ENCODE results near the gene TMCC2. TPM values are rescaled to one million over a fixed set of nuclear protein-coding genes. Genes with fewer than 3 reads are reported as not detected.
A peak's percentile ranks its signal among the peaks of the same experiment; 100 is the strongest.

The TMCC2 gene
- total RNA-seq, 1 experiment from 2014 or later = 0.48 TPM

GRCh38 chr1:205301842-205302588 is 74.3 kb downstream of the TMCC2 start:
- no peak for DNase-seq (ENCODE audit: low read depth)

GRCh38 chr1:205303247-205303888 is 75.6 kb downstream of the TMCC2 start:
- no peak for DNase-seq (ENCODE audit: low read depth)

DNA sequence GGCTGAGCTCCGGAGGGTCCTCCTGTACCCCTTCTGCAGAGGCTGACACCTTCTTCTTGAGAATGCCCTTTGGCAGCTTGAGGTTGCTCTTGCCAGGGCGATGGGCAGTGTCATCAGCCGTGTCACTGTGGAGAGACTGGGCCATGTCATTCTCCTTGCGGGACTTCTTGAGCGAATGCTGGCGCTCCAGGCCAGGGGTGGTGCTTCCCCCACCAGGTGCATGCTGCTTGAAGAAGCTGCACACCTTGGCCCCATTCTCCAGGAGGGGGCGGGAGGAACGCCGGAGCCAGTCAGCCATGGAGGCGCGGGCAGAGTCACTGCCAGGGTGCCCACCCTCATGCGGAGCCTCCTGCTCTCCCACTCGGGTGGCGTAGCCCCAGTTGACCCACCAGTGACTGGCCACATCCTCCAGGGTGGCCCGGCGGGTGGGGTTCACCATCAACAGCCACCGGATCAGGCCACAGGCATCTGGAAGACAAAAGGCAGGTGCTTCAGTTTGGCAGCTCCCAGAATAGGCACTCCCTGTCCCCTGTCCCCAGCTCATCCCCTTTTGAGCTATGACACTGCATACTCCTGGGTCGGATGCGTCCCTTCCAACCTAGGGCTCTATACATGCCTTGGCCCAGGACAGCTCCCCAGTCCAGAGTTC is 76.4 kb downstream of the TMCC2 start:
- DNase-seq (ENCODE audit: low read depth) = no peak

DNA sequence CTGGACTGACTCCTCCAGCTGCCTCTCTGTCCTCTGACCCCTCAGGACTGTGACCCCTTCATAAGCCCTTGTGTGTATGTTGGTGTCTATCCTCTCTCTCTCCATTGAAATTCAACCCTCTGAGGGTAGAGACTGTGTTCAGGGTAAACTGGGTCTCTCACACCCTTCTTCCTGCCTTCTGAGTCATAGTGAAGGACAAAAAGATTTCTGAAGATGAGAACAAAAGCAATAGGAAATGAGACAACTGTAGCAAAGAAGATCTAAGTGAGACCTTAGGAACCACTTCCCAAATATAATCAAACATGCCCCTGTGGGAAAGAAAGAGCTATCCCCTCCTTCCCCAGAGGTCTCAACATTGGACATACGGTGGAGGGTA is 76.9 kb downstream of the TMCC2 start:
- DNase-seq (ENCODE audit: low read depth) = no peak

DNA sequence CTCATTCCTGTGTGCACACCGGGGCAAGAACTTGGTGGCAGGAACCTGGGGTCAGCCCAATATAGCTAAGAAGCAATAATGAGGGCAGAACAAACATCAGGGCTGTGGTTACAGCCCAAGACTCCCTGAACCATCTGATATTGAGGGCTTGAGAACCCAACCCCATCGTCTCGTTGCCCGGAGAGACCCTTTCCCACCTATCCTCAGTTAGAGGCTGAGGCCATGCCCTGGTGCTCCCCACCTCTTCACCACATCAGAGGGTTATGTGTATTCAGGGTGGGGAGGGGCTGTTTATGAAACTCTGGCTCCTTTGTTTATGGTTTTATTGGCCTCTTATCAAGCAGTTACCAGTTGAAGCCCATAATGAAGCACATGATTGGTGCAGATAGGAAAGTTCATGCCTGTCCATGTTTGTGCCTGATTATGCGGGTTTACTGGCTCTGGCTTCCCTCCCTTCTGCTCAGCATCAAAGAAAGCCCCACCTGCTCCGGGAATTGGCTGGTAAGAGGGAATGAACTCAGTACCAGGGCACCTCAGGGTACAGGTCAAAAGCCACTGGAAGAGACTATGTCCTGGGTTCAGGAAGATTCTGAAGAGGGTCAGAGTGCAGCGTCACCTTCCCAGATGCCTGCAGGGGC is 79.3 kb downstream of the TMCC2 start:
- no peak for DNase-seq (ENCODE audit: low read depth)

DNA sequence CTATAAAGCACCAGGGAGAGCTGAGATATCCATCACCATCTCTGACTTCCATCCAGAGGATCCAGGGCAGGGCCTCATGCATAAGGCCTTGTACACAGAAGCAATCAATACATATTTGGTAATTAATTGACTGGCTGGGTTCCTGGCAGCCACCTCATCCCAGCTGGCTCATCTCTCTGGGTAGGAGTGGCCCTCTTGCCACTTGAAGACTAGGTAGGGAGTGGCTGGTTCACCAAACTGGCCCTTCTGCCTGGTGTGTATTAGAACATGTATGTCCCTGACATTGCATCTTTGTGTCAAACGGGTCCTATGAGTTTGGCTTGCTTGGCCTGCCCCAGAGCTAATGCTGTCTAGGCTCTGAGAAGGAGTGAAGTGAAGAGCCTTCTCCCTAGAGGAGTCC is 82.0 kb downstream of the TMCC2 start:
- DNase-seq (ENCODE audit: low read depth) = no peak

GRCh38 chr1:205310976-205311704 is 83.4 kb downstream of the TMCC2 start:
- no peak for DNase-seq (ENCODE audit: low read depth)

DNA sequence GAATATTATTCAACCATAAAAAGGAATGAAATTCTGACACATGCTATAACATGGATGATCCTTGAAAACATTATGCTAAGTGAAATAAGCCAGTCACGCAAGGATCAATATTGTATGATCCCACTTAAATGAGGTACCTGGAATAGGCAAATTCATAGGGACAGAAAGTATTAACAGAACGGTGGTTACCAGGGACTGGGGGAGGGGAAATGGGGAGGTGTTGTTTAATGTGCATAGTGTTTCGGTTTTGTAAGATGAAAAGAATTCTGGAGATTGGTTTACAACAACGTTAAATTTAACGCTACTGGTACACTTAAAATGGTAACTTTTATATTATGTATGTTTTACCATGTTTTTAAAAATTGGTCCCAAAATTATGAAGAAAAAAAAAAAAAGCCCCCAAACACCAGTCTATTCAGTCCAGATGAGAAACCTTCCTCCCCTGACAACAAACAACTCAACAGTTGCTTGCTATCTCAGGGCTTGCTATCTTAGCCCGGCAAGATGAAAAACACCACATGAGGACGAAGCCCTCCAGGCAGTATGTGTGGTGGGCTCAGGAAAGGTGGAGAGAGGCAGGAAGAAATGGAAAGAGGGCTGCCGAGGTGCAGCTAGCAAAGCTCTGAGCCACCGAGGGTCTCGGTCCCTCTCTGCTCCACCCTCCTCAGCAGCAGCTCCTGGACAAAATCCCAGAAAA is 85.3 kb downstream of the TMCC2 start:
- DNase-seq (ENCODE audit: low read depth) = no peak

GRCh38 chr1:205313563-205314308 is 86.0 kb downstream of the TMCC2 start:
- DNase-seq (ENCODE audit: low read depth) = no peak

DNA sequence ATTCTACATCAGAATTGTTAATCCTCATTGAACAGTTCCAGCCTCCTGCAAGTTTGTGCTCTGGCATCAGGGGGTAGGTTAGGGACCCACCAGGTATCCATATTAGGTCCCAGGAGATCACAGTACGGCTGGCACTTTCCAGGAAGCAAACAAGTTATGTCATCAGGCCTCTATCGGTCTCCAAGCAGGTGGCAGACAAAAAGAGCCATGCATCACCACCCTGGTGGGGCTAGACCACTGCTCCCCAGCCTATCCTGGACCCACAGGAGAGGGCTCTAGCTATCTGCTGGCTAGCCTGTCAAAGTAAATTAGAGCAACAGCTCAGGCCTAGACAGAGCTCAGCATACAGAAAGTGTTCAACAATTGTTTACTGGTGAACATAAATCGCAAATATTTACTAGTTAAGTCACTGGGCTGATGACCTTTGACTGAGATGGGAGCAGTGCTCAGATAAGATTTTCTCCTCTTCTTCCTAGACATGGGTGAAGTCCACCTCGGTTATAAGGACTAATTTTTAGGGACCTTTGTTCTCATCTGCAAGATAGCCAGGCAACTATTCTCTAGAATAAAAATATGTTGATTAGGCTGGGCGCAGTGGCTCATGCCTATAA is 87.4 kb downstream of the TMCC2 start:
- no peak for DNase-seq (ENCODE audit: low read depth)

GRCh38 chr1:205316161-205316566 is 88.4 kb downstream of the TMCC2 start:
- DNase-seq (ENCODE audit: low read depth) = no peak

- DNase-seq (ENCODE audit: low read depth) = peak; percentile 69
These were observed 89.7 kb downstream of the TMCC2 start for GRCh38 chr1:205317311-205317917.

- DNase-seq (ENCODE audit: low read depth) = no peak
These were observed 90.7 kb downstream of the TMCC2 start for GRCh38 chr1:205318231-205318991.

GRCh38 chr1:205319081-205320018 is 91.6 kb downstream of the TMCC2 start:
- DNase-seq (ENCODE audit: low read depth) = peak; percentile 74

- peak; percentile 86 for DNase-seq (ENCODE audit: low read depth)
These were observed 93.6 kb downstream of the TMCC2 start, which contains the start of gene NUAK2 for GRCh38 chr1:205321162-205321958. TSS of gene NUAK2 (minus strand) at chr1:205321745. CDS start at chr1:205321628, 117 bp downstream.

DNA sequence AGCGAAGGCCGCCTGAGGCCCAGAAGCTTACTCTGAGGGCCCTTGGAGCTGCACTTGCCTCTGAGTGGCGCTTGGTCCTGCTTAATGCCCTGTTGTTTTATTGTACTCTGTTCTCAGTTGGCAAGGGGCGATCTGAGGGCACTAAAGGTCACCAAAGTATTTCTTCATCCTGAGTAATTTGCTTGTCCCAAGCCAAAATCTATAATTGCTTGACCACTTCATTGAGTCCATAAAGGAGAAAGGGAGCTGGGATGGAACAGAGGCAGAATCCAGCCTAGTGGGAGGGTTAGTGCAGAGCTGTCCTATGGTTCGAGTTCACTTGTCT is 94.2 kb downstream of the TMCC2 start:
- DNase-seq (ENCODE audit: low read depth) = no peak

Measured in RPMI7951 (cell line).